Stimulated activated CD8-positive, alpha-beta memory T cell treated with anti-CD3 and anti-CD28 coated beads, Interleukin-4, amount 100 ng/mL, for 48 hours (primary cell): ENCODE measurements around the gene PDZD2.
"Not testable (repeated sequence)": the region's sequence is repeated elsewhere in the genome, so short reads cannot be mapped to it uniquely, and the experiment has no call there.

Experiments
- DNase-seq: peaks from one replicate; pipeline ENCODE4 v3.0.0-alpha.2; 2020

PDZD2 gene

DNA sequence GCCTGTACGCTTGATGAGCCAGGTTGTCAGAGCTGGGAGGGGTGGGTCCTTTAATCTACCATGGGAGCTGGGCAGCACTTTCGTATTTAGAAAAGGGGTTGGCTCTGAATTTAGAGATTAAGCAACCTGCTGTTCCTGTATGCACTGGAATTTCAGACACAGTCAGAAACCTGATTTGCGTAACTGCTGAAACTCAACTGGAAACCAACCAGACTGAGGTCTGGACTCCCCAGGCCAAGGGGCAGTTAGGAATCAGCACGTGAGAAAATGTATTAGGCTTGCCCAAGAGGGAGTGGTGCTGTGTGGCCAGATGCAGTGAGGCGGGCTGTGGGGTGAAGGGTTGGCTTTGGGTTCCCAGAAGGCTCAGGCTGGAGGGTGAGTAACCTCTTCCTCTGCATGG is 300.2 kb downstream of the PDZD2 start:
- DNase-seq: no peak

DNA sequence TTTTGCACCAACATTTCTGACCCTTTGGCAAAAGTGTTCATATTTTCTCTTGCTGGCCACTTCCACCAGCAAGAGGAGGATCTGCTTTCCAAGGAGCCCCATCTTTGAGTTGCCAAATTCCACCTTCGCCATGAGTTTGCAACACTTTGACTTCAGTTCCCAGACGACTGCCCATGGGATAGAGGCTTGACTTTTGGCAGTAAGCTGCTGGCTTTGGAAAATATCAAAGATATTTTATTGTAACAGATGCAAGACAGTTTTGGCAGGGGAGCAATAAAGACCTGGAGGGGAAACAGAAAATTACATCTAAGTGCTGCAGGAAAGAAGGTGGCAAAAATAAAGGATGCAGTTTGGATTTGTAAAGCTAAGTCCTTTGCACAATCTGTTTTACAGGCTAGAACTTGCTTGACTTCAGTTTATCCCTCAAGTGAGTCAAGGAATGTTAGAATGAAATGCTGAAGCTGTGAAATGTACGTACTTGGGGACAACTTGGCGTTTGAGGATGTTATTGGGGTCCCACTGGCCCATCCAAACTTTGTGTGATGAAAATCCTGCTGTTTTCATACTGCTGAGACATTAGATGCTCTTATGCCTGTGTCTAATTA is 302.3 kb downstream of the PDZD2 start:
- DNase-seq: no peak

- DNase-seq: no peak
These were observed 303.6 kb downstream of the PDZD2 start for GRCh38 chr5:31942546-31942945.

- DNase-seq: no peak
These were observed 305.9 kb downstream of the PDZD2 start for GRCh38 chr5:31944684-31945445.

DNA sequence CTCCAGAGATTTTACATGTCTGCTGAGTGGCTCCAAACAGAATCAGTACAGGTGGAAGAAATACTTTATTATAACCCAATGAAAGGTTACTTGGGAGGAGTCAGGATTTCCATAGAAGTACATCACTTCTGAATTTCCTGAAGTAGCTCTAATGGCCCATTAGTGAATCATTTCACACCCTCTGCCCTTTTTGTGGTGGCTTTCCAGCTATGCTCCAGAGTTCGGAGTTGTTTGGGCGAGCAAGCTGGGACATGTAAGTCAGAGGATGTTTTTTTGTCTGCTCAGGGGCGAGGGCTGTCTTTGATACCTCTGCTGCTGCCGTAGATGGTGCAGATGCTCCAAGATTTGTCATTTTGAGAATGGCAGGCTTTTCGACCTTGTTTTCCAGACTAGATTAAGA is 309.1 kb downstream of the PDZD2 start:
- DNase-seq: no peak

GRCh38 chr5:31952067-31952466 is 313.1 kb downstream of the PDZD2 start:
- no peak for DNase-seq

- DNase-seq: no peak
These were observed 315.2 kb downstream of the PDZD2 start for GRCh38 chr5:31954091-31954490.

- DNase-seq: no peak
These were observed 318.2 kb downstream of the PDZD2 start for GRCh38 chr5:31957151-31957550.

GRCh38 chr5:31962351-31962751 is 323.4 kb downstream of the PDZD2 start:
- no peak for DNase-seq

DNA sequence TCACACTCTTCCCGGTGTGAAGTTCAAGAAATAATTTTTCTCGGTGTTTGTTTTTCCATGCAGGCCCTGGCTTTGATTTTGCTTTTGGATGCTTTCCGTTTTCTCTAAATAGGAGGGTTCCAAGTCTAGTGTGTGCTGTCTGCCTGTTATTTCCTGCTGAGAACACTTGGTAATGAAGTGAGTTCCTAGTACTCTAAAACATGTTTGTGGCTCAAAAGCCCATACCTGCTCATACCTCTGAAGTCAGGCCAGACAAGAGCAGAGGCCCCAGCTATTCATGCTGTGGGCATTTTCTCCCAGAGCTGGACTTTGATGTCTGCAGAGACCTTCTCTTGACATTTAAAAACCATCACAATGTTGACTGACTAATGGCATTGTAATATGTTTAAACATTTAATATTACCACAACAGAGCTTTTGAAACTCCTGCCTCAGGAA is 324.0 kb downstream of the PDZD2 start:
- no peak for DNase-seq

DNA sequence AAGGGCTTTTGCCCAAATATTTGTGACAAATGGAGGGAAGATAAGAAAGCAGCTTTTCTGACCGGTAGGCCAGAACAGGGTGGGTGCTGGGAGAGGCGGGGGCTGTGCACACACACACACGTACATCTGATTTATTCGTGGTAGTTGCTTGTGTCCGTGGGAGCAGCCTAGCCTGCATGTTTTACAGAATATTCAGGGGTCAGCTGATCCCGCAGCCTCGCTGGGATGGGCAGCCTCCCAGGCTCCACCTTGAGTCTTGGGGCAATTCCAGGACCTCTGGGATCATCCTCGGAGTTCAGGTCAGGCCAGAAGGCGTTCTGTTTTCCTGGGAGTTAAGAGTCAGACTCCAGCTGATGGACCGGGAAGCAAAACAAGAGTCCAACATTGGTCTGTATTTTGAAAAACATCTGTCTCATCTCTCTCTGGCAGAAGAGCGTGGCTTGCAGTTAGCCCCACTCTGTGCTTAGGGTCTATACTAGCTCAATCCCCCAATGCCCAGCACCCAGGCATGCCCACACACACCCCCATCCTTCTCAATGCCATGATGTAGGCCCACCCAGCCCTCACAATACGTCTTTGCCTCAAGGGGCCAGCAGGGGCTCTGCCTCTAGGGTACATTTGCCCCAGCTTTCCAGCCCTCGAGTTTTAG is 324.6 kb downstream of the PDZD2 start:
- DNase-seq: no peak

DNA sequence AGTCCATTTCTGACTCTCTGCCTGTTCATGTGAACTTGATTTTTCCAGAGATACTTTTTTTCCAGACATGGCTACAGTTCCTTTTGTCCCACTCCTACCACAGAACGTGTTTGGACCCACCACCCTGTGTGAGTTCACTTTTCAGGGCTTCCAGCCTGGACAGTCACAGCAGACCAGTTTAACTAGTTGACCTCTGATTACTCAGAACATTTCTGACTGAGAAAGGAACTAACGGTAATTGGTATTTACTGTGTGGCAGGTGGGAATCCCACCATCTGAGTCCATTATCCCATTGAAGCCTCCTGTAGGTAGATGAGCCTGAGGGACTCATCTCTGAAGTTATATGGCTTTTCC is 325.1 kb downstream of the PDZD2 start:
- DNase-seq: no peak

DNA sequence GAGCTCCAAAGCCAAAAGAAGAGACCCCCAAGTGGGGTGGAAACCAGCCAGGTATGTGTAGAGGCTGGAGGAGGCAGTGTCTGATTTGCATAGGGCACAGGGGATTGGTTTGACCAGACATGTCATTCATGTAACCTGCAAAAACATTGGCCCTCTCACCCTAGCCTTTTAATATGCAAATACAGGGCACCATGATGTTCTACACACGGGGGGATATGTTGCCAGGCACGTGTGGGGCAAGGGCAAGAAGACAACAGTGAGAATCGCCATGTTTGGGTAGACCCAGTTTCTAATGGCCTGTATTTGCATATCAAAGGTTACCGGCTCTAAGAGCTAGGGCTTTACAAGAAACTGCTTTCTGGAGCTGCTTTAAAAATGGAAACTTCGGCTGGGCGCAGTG is 326.3 kb downstream of the PDZD2 start:
- no peak for DNase-seq

DNA sequence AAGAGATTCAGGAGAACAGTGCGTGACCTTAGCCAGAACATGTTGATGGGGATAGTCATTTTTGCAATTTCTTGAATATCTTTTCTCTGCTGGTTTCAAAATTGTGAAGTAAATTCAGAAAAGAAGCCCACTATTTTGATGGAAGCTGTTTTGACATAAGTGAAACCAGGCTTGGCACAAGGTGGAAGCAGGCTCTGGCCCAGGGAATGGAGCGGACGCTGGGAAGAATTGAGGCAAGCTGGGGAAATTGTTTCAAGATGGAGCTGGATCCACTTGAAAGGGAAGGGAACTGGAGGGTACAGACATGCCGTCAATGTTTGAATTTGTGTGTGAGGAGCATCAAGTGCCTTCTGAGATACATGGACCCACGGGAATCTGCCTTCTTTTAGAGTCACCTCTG is 328.0 kb downstream of the PDZD2 start:
- no peak for DNase-seq

- DNase-seq: no peak
These were observed 328.5 kb downstream of the PDZD2 start for GRCh38 chr5:31967461-31967860.

GRCh38 chr5:31972558-31972957 is 333.6 kb downstream of the PDZD2 start:
- no peak for DNase-seq

DNA sequence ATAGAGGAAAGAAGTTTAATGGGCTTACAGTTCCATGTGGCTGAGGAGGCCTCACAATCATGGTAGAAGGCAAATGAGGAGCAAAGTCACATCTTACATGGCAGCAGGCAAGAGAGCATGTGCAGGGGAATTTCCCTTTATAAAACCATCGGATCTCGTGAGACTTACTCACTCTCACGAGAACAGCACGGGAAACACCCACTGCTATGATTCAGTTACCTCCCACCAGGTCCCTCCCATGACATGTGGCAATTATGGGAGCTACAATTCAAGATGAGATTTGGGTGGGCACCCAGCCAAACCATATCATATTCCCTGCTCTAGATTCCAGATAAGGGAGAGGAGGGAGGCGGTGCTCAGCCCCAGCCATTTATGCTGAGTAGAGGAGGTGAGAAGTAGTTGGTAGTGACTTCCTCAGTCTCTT is 336.3 kb downstream of the PDZD2 start:
- DNase-seq: not testable (repeated sequence)

GRCh38 chr5:31976169-31976568 is 337.2 kb downstream of the PDZD2 start:
- DNase-seq: no peak

- no peak for DNase-seq
These were observed 342.5 kb downstream of the PDZD2 start for GRCh38 chr5:31981361-31981945.

GRCh38 chr5:31982027-31982426 is 343.1 kb downstream of the PDZD2 start:
- no peak for DNase-seq

DNA sequence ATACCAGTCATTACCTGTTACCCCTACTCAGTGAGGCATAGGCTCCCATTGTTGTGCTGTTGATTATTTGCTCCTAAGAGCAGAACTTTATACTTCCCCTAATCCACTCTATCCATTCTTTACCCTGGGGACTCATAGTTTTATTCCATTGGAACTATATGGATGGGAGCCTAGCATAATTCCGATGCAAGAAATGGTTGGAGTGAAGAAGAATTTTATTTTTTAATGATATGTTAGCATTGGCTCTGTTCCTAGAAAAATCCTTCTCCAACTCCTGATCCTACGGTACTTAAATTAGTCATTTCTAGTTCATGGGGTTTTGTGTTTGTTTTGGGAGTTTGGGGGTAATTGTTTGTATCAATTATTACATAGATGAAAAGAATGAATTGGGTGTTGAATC is 343.7 kb downstream of the PDZD2 start:
- no peak for DNase-seq

- DNase-seq: no peak
These were observed 344.9 kb downstream of the PDZD2 start for GRCh38 chr5:31983851-31984250.

DNA sequence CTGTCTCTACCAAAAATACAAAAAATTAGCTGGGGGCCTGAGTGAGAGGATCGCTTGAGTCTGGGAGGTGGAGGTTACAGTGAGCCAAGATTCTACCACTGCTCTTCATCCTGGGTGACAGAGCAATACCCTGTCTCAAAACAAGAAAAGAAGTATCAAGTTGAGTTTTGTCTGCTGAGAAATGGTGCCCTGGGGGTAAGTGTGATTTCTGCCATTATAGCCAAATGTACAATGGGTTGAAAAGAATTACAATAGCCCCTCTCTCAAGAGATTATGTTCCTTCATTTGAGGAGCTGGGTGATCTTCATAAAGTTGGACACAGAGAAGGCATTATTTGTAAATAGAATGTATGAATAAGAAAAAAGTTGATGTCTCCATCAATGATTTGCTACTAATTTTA is 345.8 kb downstream of the PDZD2 start:
- DNase-seq: no peak

DNA sequence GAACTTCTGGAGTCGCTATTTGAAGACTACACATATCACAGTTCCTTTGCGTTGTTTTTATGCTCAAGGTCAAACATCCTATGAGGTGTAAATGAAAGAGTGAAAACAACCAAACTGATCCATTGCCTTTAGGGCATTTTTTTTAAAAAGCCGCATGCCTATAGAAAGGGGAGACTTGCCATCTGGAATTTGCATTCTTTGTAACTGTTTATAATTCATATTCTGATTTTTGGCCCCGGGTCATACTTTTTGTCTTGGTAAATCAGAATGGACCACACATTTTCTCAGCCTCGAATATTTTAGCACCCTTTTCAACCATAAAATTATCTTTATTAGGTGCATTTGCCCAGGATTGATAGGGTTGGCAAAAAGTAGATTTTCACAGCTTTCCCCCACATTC is 347.2 kb downstream of the PDZD2 start:
- DNase-seq: no peak
